Mucosa of descending colon (tissue), 3 donors: ENCODE measurements around the gene KCP. TPM values are rescaled to one million over a fixed set of nuclear protein-coding genes. Genes with fewer than 3 reads are reported as not detected.

Experiments used
- ATAC-seq: fragments of 200-7000 bp; cut with Tn5 transposase; one replicate; pipeline ENCODE4 v1.9.1; 2020; ENCODE audit warnings: mild to moderate bottlenecking, moderate library complexity
- DNase-seq, 3 donors: peaks; one replicate each; pipeline ENCODE4 v3.0.0-alpha.2; 2020
- H3K36me3 ChIP-seq: fragments of 200-600 bp; one replicate; pipeline ENCODE4 v1.8.0; 2021; ENCODE audit warnings: low read depth, mild to moderate bottlenecking
- H3K4me1 ChIP-seq: fragments of 200-600 bp; one replicate; pipeline ENCODE4 v1.8.0; 2021; ENCODE audit warnings: low read depth, mild to moderate bottlenecking
- H3K4me3 ChIP-seq: fragments of 200-600 bp; one replicate; pipeline ENCODE4 v1.8.0; 2021; ENCODE audit warnings: mild to moderate bottlenecking
- H3K9me3 ChIP-seq: fragments of 200-600 bp; one replicate; pipeline ENCODE4 v1.8.0; 2021; ENCODE audit warnings: mild to moderate bottlenecking
- CTCF ChIP-seq: fragments of 200-600 bp; IDR thresholded peaks from one replicate; pipeline ENCODE4 v1.8.0; 2022; ENCODE audit warnings: antibody characterized with exemption, mild to moderate bottlenecking
- intact Hi-C, 2 donors: fragments of 100-400 bp; cut with DNase I in 1 of 2; cut with micrococcal nuclease in 1 of 2; formaldehyde crosslinking; loops; one replicate each; pipeline versions ENCODE4 v1.11.0 to v1.11.1; 2022; cut with DNase I, micrococcal nuclease
- total RNA-seq, 3 donors: library from RNA; stranded (reverse); fragmentation: NEBNext Ultra II Directional in 2 of 3; extraction: Animal tissue kit (Norgen Biotek cat#: 25700) in 2 of 3; gene quantifications; one replicate each; pipeline versions ENCODE4 v1.2.1 to v1.2.4, GENCODE V29; 2021 to 2023
- donor health status: DM: no; HTN: no; CAD: no; lungs with moderate emphysema.
- donor health status: DM: no; HTN: no; CAD: no.
- donor health status: DM: no; HTN: yes; CAD: no.

Gene KCP
- total RNA-seq, 3 donors from 2014 or later: 0.47 to 1.7 (median 1.4) TPM

- TF ChIP-seq CTCF: no peak
Measured at GRCh38 chr7:128937271-128937646, 26.8 kb upstream of the KCP start.

GRCh38 chr7:128936798-128937197 lies 26.3 kb upstream of the KCP start:
- H3K4me1 ChIP-seq: peaks cover 27% of the 10 kb centered on the region

More at GRCh38 chr7:128937271-128937646, 26.8 kb upstream of the KCP start:
- Histone ChIP-seq H3K4me1 (peaks cover 27% of the 10 kb centered on the region), H3K36me3 (no peaks in the 10 kb centered on the region), H3K9me3 (no peaks in the 10 kb centered on the region), H3K4me3 (no peak overlapping the region)
- DNase-seq (no peak), ATAC-seq (no peak)
- intact Hi-C loops: no loop called here

GRCh38 chr7:128935342-128935730 lies 24.8 kb upstream of the KCP start:
- Histone ChIP-seq H3K36me3 (no peaks in the 10 kb centered on the region), H3K9me3 (no peaks in the 10 kb centered on the region), H3K4me3 (no peak overlapping the region), H3K4me1 (peaks cover 27% of the 10 kb centered on the region)
- ATAC-seq (no peak), DNase-seq (peak in 1 of 3 donors; percentile 27)
- intact Hi-C loops: no loop called here
- no peak for TF ChIP-seq CTCF

More at GRCh38 chr7:128936798-128937197, 26.3 kb upstream of the KCP start:
- no peak for ATAC-seq
- Histone ChIP-seq H3K9me3 (no peaks in the 10 kb centered on the region), H3K36me3 (no peaks in the 10 kb centered on the region), H3K4me3 (no peak overlapping the region)
- TF ChIP-seq CTCF: no peak
- intact Hi-C loops: no loop called here
- peak in 1 of 3 donors; percentile 7 for DNase-seq

GRCh38 chr7:128934361-128935341 lies 24.1 kb upstream of the KCP start:
- no peak for TF ChIP-seq CTCF
- intact Hi-C loops: no loop called here
- no peaks in the 10 kb centered on the region for H3K9me3 ChIP-seq
- ATAC-seq: no peak
- H3K4me1 ChIP-seq: peaks cover 27% of the 10 kb centered on the region
- H3K4me3 ChIP-seq: no peak overlapping the region
- H3K36me3 ChIP-seq: no peaks in the 10 kb centered on the region
- peak in 2 of 3 donors; percentile 39 to 52 for DNase-seq

GRCh38 chr7:128933180-128933891 lies 22.8 kb upstream of the KCP start:
- ATAC-seq (peak; percentile 39), DNase-seq (peak; percentile 37 to 63 (median 54))
- intact Hi-C loops: no loop called here

More at GRCh38 chr7:128933180-128933891, 22.8 kb upstream of the KCP start:
- Histone ChIP-seq H3K4me1 (peaks cover 16% of the 10 kb centered on the region), H3K4me3 (no peak overlapping the region), H3K9me3 (no peaks in the 10 kb centered on the region), H3K36me3 (no peaks in the 10 kb centered on the region)
- no peak for TF ChIP-seq CTCF
